ENCODE data around the gene NAP1L5. TPM values are rescaled to one million over a fixed set of nuclear protein-coding genes. Genes with fewer than 3 reads are reported as not detected.

Gene NAP1L5
- total RNA-seq, 1 experiment from 2014 or later: 1.8 TPM

DNA sequence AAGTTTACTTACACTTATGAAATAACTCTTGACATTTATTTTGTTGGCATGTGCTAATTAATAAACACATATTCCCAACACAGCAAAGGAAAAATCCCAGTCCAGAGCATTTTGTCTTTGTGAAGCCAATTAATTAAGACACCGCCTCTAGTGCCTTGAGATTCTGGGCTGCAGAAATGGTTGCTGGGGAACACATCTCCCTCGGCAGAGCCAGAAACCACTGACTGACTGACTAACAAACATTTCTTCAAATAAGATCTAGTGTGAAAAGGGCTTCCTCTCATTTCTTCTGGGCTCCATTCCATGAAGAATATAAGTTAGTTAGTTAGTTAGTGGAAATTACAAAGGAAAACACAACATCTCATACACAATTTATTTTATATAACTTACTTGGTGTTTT, 28.4 kb upstream of the NAP1L5 start:
- Histone ChIP-seq H3K4me2 (ENCODE audit: low read length) (no peak overlapping the region), H2AFZ (ENCODE audit: low read depth, low read length, poor library complexity, severe bottlenecking) (no peak overlapping the region), H4K20me1 (ENCODE audit: insufficient read depth) (no peaks in the 10 kb centered on the region), H3K27me3 (ENCODE audit: insufficient read depth, low read length) (no peaks in the 10 kb centered on the region), H3K4me1 (ENCODE audit: control insufficient read depth in 1 of 2, insufficient read depth in 2 of 2, low read length in 2 of 2) (no peaks in the 10 kb centered on the region), H3K9me3 (ENCODE audit: control insufficient read depth in 1 of 2, insufficient read depth in 1 of 2, low read depth in 1 of 2, low read length in 2 of 2) (no peaks in the 10 kb centered on the region), H3K79me2 (ENCODE audit: insufficient read depth, low read length) (no peaks in the 10 kb centered on the region), H3K27ac (ENCODE audit: low read depth, low read length) (no peak overlapping the region), H3K36me3 (ENCODE audit: control insufficient read depth in 1 of 2, insufficient read depth in 2 of 2, low read length in 2 of 2) (peaks cover 0 to 8% of the 10 kb centered on the region in 2 experiments; a peak in 1 of 4 replicates), H3K4me3 (replicated peaks in 1 of 2; ENCODE audit: low read depth in 1 of 2, low read length in 2 of 2) (no peak overlapping the region), H3K9me2 (ENCODE audit: insufficient read depth) (no peaks in the 10 kb centered on the region), H3K9ac (ENCODE audit: low read length) (no peak overlapping the region)
- ChIA-PET POLR2A (no interaction called here), CTCF (no interaction called here), RAD21 (ENCODE audit: low non-redundant PET in 1 of 2, low total read pairs in 2 of 2, uncharacterized antibody in 2 of 2, unreplicated experiment in 2 of 2) (no interaction called here)
- TF ChIP-seq RAD21 (IDR thresholded peaks at IDR 0.05; ENCODE audit: low read depth): no peak
- TF ChIP-seq, protein P1, sequence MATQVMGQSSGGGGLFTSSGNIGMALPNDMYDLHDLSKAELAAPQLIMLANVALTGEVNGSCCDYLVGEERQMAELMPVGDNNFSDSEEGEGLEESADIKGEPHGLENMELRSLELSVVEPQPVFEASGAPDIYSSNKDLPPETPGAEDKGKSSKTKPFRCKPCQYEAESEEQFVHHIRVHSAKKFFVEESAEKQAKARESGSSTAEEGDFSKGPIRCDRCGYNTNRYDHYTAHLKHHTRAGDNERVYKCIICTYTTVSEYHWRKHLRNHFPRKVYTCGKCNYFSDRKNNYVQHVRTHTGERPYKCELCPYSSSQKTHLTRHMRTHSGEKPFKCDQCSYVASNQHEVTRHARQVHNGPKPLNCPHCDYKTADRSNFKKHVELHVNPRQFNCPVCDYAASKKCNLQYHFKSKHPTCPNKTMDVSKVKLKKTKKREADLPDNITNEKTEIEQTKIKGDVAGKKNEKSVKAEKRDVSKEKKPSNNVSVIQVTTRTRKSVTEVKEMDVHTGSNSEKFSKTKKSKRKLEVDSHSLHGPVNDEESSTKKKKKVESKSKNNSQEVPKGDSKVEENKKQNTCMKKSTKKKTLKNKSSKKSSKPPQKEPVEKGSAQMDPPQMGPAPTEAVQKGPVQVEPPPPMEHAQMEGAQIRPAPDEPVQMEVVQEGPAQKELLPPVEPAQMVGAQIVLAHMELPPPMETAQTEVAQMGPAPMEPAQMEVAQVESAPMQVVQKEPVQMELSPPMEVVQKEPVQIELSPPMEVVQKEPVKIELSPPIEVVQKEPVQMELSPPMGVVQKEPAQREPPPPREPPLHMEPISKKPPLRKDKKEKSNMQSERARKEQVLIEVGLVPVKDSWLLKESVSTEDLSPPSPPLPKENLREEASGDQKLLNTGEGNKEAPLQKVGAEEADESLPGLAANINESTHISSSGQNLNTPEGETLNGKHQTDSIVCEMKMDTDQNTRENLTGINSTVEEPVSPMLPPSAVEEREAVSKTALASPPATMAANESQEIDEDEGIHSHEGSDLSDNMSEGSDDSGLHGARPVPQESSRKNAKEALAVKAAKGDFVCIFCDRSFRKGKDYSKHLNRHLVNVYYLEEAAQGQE (IDR thresholded peaks at IDR 0.05; ENCODE audit: low read depth): no peak
- no TSS peak for BruUV-seq (replicated peaks)
- intact Hi-C loops (cut with micrococcal nuclease): no loop called here
- no peak for DNase-seq (ENCODE audit: low read depth, low spot score)
- ATAC-seq: no peak

DNA sequence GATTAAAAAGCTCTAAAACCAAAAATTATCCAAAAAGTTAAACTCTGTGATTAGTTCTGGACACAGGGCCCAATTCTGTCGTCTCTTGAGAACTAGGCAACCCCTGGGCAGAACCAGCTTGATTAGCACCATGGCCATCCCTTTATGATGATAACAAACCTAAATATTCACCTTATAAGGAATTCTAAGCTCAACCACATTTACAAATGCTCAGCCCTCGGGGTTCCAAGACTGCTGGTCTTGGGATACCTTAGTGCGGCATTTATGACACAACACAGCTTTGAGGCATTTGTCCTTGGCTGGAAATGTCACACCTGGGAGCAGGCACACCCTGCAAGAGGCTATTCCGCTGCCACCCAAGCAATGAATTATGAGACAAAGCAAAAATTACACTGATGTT, 27.5 kb upstream of the NAP1L5 start:
- no TSS peak for BruUV-seq (replicated peaks)
- ChIA-PET POLR2A (no interaction called here), CTCF (interaction anchor here (0.6 kb wide), 1 partner anchor 52 kb away, joined by 3 read pairs; no protein-coding TSS in a partner anchor), RAD21 (ENCODE audit: low non-redundant PET in 1 of 2, low total read pairs in 2 of 2, uncharacterized antibody in 2 of 2, unreplicated experiment in 2 of 2) (interaction anchor here in 1 of 2 experiments (0.6 kb wide), 1 partner anchor 113 kb away, joined by 3 read pairs; no protein-coding TSS in a partner anchor)
- Histone ChIP-seq H2AFZ (ENCODE audit: low read depth, low read length, poor library complexity, severe bottlenecking) (no peak overlapping the region), H3K79me2 (ENCODE audit: insufficient read depth, low read length) (no peaks in the 10 kb centered on the region), H3K9me2 (ENCODE audit: insufficient read depth) (no peaks in the 10 kb centered on the region), H3K4me3 (replicated peaks in 1 of 2; ENCODE audit: low read depth in 1 of 2, low read length in 2 of 2) (no peak overlapping the region), H3K4me2 (ENCODE audit: low read length) (no peak overlapping the region), H3K36me3 (ENCODE audit: control insufficient read depth in 1 of 2, insufficient read depth in 2 of 2, low read length in 2 of 2) (0 out of 4 replicates have a peak, but pooled peaks cover 0 to 3% of the 10 kb centered on the region in 2 experiments), H3K9ac (ENCODE audit: low read length) (no peak overlapping the region), H3K27me3 (ENCODE audit: insufficient read depth, low read length) (no peaks in the 10 kb centered on the region), H3K4me1 (ENCODE audit: control insufficient read depth in 1 of 2, insufficient read depth in 2 of 2, low read length in 2 of 2) (no peaks in the 10 kb centered on the region), H4K20me1 (ENCODE audit: insufficient read depth) (no peaks in the 10 kb centered on the region), H3K9me3 (ENCODE audit: control insufficient read depth in 1 of 2, insufficient read depth in 1 of 2, low read depth in 1 of 2, low read length in 2 of 2) (no peaks in the 10 kb centered on the region), H3K27ac (ENCODE audit: low read depth, low read length) (no peak overlapping the region)
- ATAC-seq (no peak), DNase-seq (ENCODE audit: low read depth, low spot score) (no peak)
- intact Hi-C loops (cut with micrococcal nuclease): no loop called here
- no peak for TF ChIP-seq JUND (IDR thresholded peaks at IDR 0.05)
- TF ChIP-seq, protein P1 (IDR thresholded peaks at IDR 0.05; ENCODE audit: low read depth): no peak
- no peak for TF ChIP-seq ZFX (IDR thresholded peaks at IDR 0.05)
- TF ChIP-seq CEBPB (IDR thresholded peaks at IDR 0.05; ENCODE audit: low read depth): no peak
- no peak for TF ChIP-seq TCF7L2 (IDR thresholded peaks at IDR 0.05; ENCODE audit: borderline replicate concordance, extremely low read depth, insufficient read depth, insufficient read length)
- TF ChIP-seq EZH2 (IDR thresholded peaks at IDR 0.05): no peak
- no peak for TF ChIP-seq SRF (IDR thresholded peaks at IDR 0.05; ENCODE audit: low read depth)
- no peak for TF ChIP-seq RAD21 (IDR thresholded peaks at IDR 0.05; ENCODE audit: low read depth)
- TF ChIP-seq SIN3A (IDR thresholded peaks at IDR 0.05; ENCODE audit: low read depth): no peak
- TF ChIP-seq, protein P2, sequence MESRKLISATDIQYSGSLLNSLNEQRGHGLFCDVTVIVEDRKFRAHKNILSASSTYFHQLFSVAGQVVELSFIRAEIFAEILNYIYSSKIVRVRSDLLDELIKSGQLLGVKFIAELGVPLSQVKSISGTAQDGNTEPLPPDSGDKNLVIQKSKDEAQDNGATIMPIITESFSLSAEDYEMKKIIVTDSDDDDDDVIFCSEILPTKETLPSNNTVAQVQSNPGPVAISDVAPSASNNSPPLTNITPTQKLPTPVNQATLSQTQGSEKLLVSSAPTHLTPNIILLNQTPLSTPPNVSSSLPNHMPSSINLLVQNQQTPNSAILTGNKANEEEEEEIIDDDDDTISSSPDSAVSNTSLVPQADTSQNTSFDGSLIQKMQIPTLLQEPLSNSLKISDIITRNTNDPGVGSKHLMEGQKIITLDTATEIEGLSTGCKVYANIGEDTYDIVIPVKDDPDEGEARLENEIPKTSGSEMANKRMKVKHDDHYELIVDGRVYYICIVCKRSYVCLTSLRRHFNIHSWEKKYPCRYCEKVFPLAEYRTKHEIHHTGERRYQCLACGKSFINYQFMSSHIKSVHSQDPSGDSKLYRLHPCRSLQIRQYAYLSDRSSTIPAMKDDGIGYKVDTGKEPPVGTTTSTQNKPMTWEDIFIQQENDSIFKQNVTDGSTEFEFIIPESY (IDR thresholded peaks at IDR 0.05; ENCODE audit: extremely low read depth, insufficient replicate concordance, low read length): no peak
- TF ChIP-seq CBX3 (IDR thresholded peaks at IDR 0.05; ENCODE audit: low read depth): no peak

Measured in HCT116 (cell line).